ENCODE results near the gene UNC5A. TPM values are rescaled to one million over a fixed set of nuclear protein-coding genes. Genes with fewer than 3 reads are reported as not detected.
A peak's percentile ranks its signal among the peaks of the same experiment; 100 is the strongest.

The UNC5A gene
- polyA plus RNA-seq, 4 donors, result 0.15 to 0.63 TPM; not detected in 2

- no peaks in the 10 kb centered on the region for H3K9me3 ChIP-seq (ENCODE audit: control insufficient read depth in 2 of 2, insufficient read depth in 1 of 2, low read depth in 1 of 2, low read length in 1 of 2)
- no peak overlapping the region for H3K4me3 ChIP-seq (ENCODE audit: low read depth in 1 of 3, low read length in 3 of 3)
- no peak overlapping the region for H3K27ac ChIP-seq (ENCODE audit: low read depth in 1 of 3, low read length in 2 of 3)
- 44 to 86% (median 49%) methylated on average over 7 of the region's 7 CpGs for WGBS, 3 donors
- no peak for DNase-seq
- no peaks in the 10 kb centered on the region for H3K36me3 ChIP-seq (ENCODE audit: control insufficient read depth in 3 of 3, insufficient read depth in 2 of 3, low read depth in 1 of 3, low read length in 3 of 3)
- no peak for FAIRE-seq
- no peaks in the 10 kb centered on the region for H3K4me1 ChIP-seq (ENCODE audit: control insufficient read depth in 3 of 3, insufficient read depth in 2 of 3, low read depth in 1 of 3, low read length in 2 of 3)
- peaks cover 0 to 34% (median 19%) of the 10 kb centered on the region in 3 donors for H3K27me3 ChIP-seq (ENCODE audit: control insufficient read depth in 3 of 3, insufficient read depth in 3 of 3, low read length in 3 of 3)
These were observed 10.6 kb downstream of the UNC5A start for GRCh38 chr5:176820937-176821336.

- H3K27me3 ChIP-seq (ENCODE audit: control insufficient read depth in 3 of 3, insufficient read depth in 3 of 3, low read length in 3 of 3), result peaks cover 0 to 29% (median 17%) of the 10 kb centered on the region in 3 donors
- H3K27ac ChIP-seq (ENCODE audit: low read depth in 1 of 3, low read length in 2 of 3), result no peak overlapping the region
- no peak for FAIRE-seq
- no peak overlapping the region for H3K4me3 ChIP-seq (ENCODE audit: low read depth in 1 of 3, low read length in 3 of 3)
- no peaks in the 10 kb centered on the region for H3K36me3 ChIP-seq (ENCODE audit: control insufficient read depth in 3 of 3, insufficient read depth in 2 of 3, low read depth in 1 of 3, low read length in 3 of 3)
- H3K9me3 ChIP-seq (ENCODE audit: control insufficient read depth in 2 of 2, insufficient read depth in 1 of 2, low read depth in 1 of 2, low read length in 1 of 2), result no peaks in the 10 kb centered on the region
- WGBS, 3 donors, result 82 to 88% (median 83%) methylated on average over 6 of the region's 6 CpGs
- H3K4me1 ChIP-seq (ENCODE audit: control insufficient read depth in 3 of 3, insufficient read depth in 2 of 3, low read depth in 1 of 3, low read length in 2 of 3), result no peaks in the 10 kb centered on the region
- DNase-seq, result no peak
These were observed 11.1 kb downstream of the UNC5A start for GRCh38 chr5:176821441-176821840.

GRCh38 chr5:176822041-176822792, 11.9 kb downstream of the UNC5A start:
- peaks cover 0 to 22% (median 14%) of the 10 kb centered on the region in 3 donors for H3K27me3 ChIP-seq (ENCODE audit: control insufficient read depth in 3 of 3, insufficient read depth in 3 of 3, low read length in 3 of 3)
- no peak for FAIRE-seq
- no peak overlapping the region for H3K27ac ChIP-seq (ENCODE audit: low read depth in 1 of 3, low read length in 2 of 3)
- no peaks in the 10 kb centered on the region for H3K36me3 ChIP-seq (ENCODE audit: control insufficient read depth in 3 of 3, insufficient read depth in 2 of 3, low read depth in 1 of 3, low read length in 3 of 3)
- no peaks in the 10 kb centered on the region for H3K9me3 ChIP-seq (ENCODE audit: control insufficient read depth in 2 of 2, insufficient read depth in 1 of 2, low read depth in 1 of 2, low read length in 1 of 2)
- 13 to 69% (median 32%) methylated on average over 13 of the region's 13 CpGs for WGBS, 3 donors
- H3K4me3 ChIP-seq (ENCODE audit: low read depth in 1 of 3, low read length in 3 of 3), result no peak overlapping the region
- DNase-seq, result peak in 1 of 2 donors; percentile 28
- no peaks in the 10 kb centered on the region for H3K4me1 ChIP-seq (ENCODE audit: control insufficient read depth in 3 of 3, insufficient read depth in 2 of 3, low read depth in 1 of 3, low read length in 2 of 3)

GRCh38 chr5:176822793-176823481, 12.6 kb downstream of the UNC5A start:
- Histone ChIP-seq H3K9me3 (ENCODE audit: control insufficient read depth in 2 of 2, insufficient read depth in 1 of 2, low read depth in 1 of 2, low read length in 1 of 2) (no peaks in the 10 kb centered on the region), H3K36me3 (ENCODE audit: control insufficient read depth in 3 of 3, insufficient read depth in 2 of 3, low read depth in 1 of 3, low read length in 3 of 3) (no peaks in the 10 kb centered on the region), H3K27me3 (ENCODE audit: control insufficient read depth in 3 of 3, insufficient read depth in 3 of 3, low read length in 3 of 3) (peaks cover 0 to 20% (median 12%) of the 10 kb centered on the region in 3 donors), H3K4me3 (ENCODE audit: low read depth in 1 of 3, low read length in 3 of 3) (no peak overlapping the region), H3K27ac (ENCODE audit: low read depth in 1 of 3, low read length in 2 of 3) (no peak overlapping the region), H3K4me1 (ENCODE audit: control insufficient read depth in 3 of 3, insufficient read depth in 2 of 3, low read depth in 1 of 3, low read length in 2 of 3) (no peaks in the 10 kb centered on the region)
- 63 to 67% (median 66%) methylated on average over 21 of the region's 21 CpGs for WGBS, 3 donors
- no peak for FAIRE-seq
- DNase-seq, result no peak

GRCh38 chr5:176823869-176824412, 13.6 kb downstream of the UNC5A start:
- Histone ChIP-seq H3K27ac (ENCODE audit: low read depth in 1 of 3, low read length in 2 of 3) (no peak overlapping the region), H3K4me3 (ENCODE audit: low read depth in 1 of 3, low read length in 3 of 3) (no peak overlapping the region), H3K36me3 (ENCODE audit: control insufficient read depth in 3 of 3, insufficient read depth in 2 of 3, low read depth in 1 of 3, low read length in 3 of 3) (no peaks in the 10 kb centered on the region), H3K9me3 (ENCODE audit: control insufficient read depth in 2 of 2, insufficient read depth in 1 of 2, low read depth in 1 of 2, low read length in 1 of 2) (no peaks in the 10 kb centered on the region), H3K4me1 (ENCODE audit: control insufficient read depth in 3 of 3, insufficient read depth in 2 of 3, low read depth in 1 of 3, low read length in 2 of 3) (no peaks in the 10 kb centered on the region), H3K27me3 (ENCODE audit: control insufficient read depth in 3 of 3, insufficient read depth in 3 of 3, low read length in 3 of 3) (peaks cover 0 to 10% (median 7%) of the 10 kb centered on the region in 3 donors)
- no peak for FAIRE-seq
- DNase-seq, result no peak
- WGBS, 3 donors, result 74 to 85% (median 80%) methylated on average over 20 of the region's 20 CpGs

- Histone ChIP-seq H3K27me3 (ENCODE audit: control insufficient read depth in 3 of 3, insufficient read depth in 3 of 3, low read length in 3 of 3) (peaks cover 0 to 3% (median under 1%) of the 10 kb centered on the region in 3 donors), H3K4me3 (ENCODE audit: low read depth in 1 of 3, low read length in 3 of 3) (no peak overlapping the region), H3K27ac (ENCODE audit: low read depth in 1 of 3, low read length in 2 of 3) (no peak overlapping the region), H3K4me1 (ENCODE audit: control insufficient read depth in 3 of 3, insufficient read depth in 2 of 3, low read depth in 1 of 3, low read length in 2 of 3) (no peaks in the 10 kb centered on the region), H3K36me3 (ENCODE audit: control insufficient read depth in 3 of 3, insufficient read depth in 2 of 3, low read depth in 1 of 3, low read length in 3 of 3) (no peaks in the 10 kb centered on the region), H3K9me3 (ENCODE audit: control insufficient read depth in 2 of 2, insufficient read depth in 1 of 2, low read depth in 1 of 2, low read length in 1 of 2) (no peaks in the 10 kb centered on the region)
- DNase-seq (no peak), FAIRE-seq (no peak)
- 91 to 92% (median 91%) methylated on average over 5 of the region's 5 CpGs for WGBS, 3 donors
These were observed 14.2 kb downstream of the UNC5A start for GRCh38 chr5:176824604-176825003.

- FAIRE-seq (no peak), DNase-seq (no peak)
- Histone ChIP-seq H3K9me3 (ENCODE audit: control insufficient read depth in 2 of 2, insufficient read depth in 1 of 2, low read depth in 1 of 2, low read length in 1 of 2) (no peaks in the 10 kb centered on the region), H3K36me3 (ENCODE audit: control insufficient read depth in 3 of 3, insufficient read depth in 2 of 3, low read depth in 1 of 3, low read length in 3 of 3) (no peaks in the 10 kb centered on the region), H3K4me3 (ENCODE audit: low read depth in 1 of 3, low read length in 3 of 3) (no peak overlapping the region), H3K27ac (ENCODE audit: low read depth in 1 of 3, low read length in 2 of 3) (no peak overlapping the region), H3K27me3 (ENCODE audit: control insufficient read depth in 3 of 3, insufficient read depth in 3 of 3, low read length in 3 of 3) (peaks cover 0 to 3% (median 0%) of the 10 kb centered on the region in 3 donors), H3K4me1 (ENCODE audit: control insufficient read depth in 3 of 3, insufficient read depth in 2 of 3, low read depth in 1 of 3, low read length in 2 of 3) (no peaks in the 10 kb centered on the region)
- WGBS, 3 donors, result 84 to 89% (median 88%) methylated on average over 9 of the region's 9 CpGs
These were observed 14.9 kb downstream of the UNC5A start for GRCh38 chr5:176825234-176825633.

GRCh38 chr5:176825957-176826356, 15.6 kb downstream of the UNC5A start:
- FAIRE-seq (no peak), DNase-seq (no peak)
- Histone ChIP-seq H3K36me3 (ENCODE audit: control insufficient read depth in 3 of 3, insufficient read depth in 2 of 3, low read depth in 1 of 3, low read length in 3 of 3) (no peaks in the 10 kb centered on the region), H3K4me3 (ENCODE audit: low read depth in 1 of 3, low read length in 3 of 3) (no peak overlapping the region), H3K27ac (ENCODE audit: low read depth in 1 of 3, low read length in 2 of 3) (no peak overlapping the region), H3K9me3 (ENCODE audit: control insufficient read depth in 2 of 2, insufficient read depth in 1 of 2, low read depth in 1 of 2, low read length in 1 of 2) (no peaks in the 10 kb centered on the region), H3K27me3 (ENCODE audit: control insufficient read depth in 3 of 3, insufficient read depth in 3 of 3, low read length in 3 of 3) (peaks cover 0 to 3% (median 0%) of the 10 kb centered on the region in 3 donors), H3K4me1 (ENCODE audit: control insufficient read depth in 3 of 3, insufficient read depth in 2 of 3, low read depth in 1 of 3, low read length in 2 of 3) (no peaks in the 10 kb centered on the region)
- 60 to 76% (median 76%) methylated on average over 4 of the region's 4 CpGs for WGBS, 3 donors
